ENCODE measurements around the gene MYL12A.

The MYL12A gene

DNA sequence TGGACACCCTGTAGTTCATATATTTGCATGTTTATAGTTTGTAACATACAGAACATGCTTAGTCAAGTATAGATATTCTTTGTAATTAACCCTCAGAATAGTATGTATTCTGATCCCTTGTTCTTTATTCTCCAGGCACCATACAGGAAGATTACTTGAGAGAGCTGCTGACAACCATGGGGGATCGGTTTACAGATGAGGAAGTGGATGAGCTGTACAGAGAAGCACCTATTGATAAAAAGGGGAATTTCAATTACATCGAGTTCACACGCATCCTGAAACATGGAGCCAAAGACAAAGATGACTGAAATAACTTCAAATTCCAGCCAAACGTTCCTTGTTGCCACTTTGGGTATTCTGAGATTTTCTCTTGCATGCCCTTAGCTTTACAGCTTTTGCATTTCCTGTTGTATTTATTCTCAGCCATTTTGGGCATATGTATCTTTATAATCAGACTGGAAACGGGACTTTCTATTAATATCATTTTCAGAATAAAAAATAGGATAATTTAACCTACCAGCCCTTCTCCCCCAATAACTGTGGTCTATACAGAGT is 8.1 kb downstream of the MYL12A start:
- H3K4ac ChIP-seq (ENCODE audit: low read length): no peak overlapping the region
- no peak overlapping the region for H2BK12ac ChIP-seq (ENCODE audit: low read length)
- H3K4me1 ChIP-seq (ENCODE audit: control insufficient read depth in 2 of 2, insufficient read depth in 1 of 2, low read depth in 1 of 2, low read length in 2 of 2): no peaks in the 10 kb centered on the region
- H2AFZ ChIP-seq (ENCODE audit: low read length): no peak overlapping the region
- no peak overlapping the region for H3K9ac ChIP-seq (ENCODE audit: low read depth, low read length, poor library complexity)
- no peak overlapping the region for H3K27ac ChIP-seq (replicated peaks; ENCODE audit: low read length)
- no peaks in the 10 kb centered on the region for H3K9me3 ChIP-seq (replicated peaks in 1 of 2; ENCODE audit: control insufficient read depth in 2 of 2, insufficient read depth in 1 of 2, low read depth in 1 of 2, low read length in 2 of 2)
- no peak overlapping the region for H4K8ac ChIP-seq (ENCODE audit: low read depth, low read length)
- no peak overlapping the region for H3K18ac ChIP-seq (ENCODE audit: low read length)
- H3K14ac ChIP-seq (ENCODE audit: low read length): no peak overlapping the region
- no peak overlapping the region for H3K4me3 ChIP-seq (ENCODE audit: low read length in 2 of 2)
- no peak overlapping the region for H3K4me2 ChIP-seq (ENCODE audit: insufficient read depth, low read length, poor library complexity, severe bottlenecking)
- H3K36me3 ChIP-seq (replicated peaks in 1 of 2; ENCODE audit: control insufficient read depth in 2 of 2, insufficient read depth in 2 of 2, low read length in 2 of 2): peaks cover 20 to 84% of the 10 kb centered on the region in 2 donors
- WGBS, 2 donors (ENCODE audit: extremely low coverage in 2 of 2, insufficient read length in 2 of 2, insufficient replicate concordance in 1 of 2): no CpG with 5 or more reads among the region's 5 CpGs
- H4K91ac ChIP-seq (ENCODE audit: low read depth, low read length, poor library complexity): no peak overlapping the region
- no peaks in the 10 kb centered on the region for H3K27me3 ChIP-seq (ENCODE audit: control insufficient read depth in 3 of 3, insufficient read depth in 3 of 3, low read depth in 1 of 3, low read length in 3 of 3)
- H2BK120ac ChIP-seq (ENCODE audit: low read depth, low read length): no peak overlapping the region
- H2BK15ac ChIP-seq (ENCODE audit: low read length): no peak overlapping the region
- no peak overlapping the region for H3K23ac ChIP-seq (ENCODE audit: low read depth, low read length, poor library complexity)
- H2AK5ac ChIP-seq (ENCODE audit: low read depth, low read length): no peak overlapping the region
- H2BK5ac ChIP-seq (ENCODE audit: low read length): no peak overlapping the region
- DNase-seq (ENCODE audit: low spot score): no peak
- H3K79me1 ChIP-seq (ENCODE audit: low read depth, low read length): no peaks in the 10 kb centered on the region

DNA sequence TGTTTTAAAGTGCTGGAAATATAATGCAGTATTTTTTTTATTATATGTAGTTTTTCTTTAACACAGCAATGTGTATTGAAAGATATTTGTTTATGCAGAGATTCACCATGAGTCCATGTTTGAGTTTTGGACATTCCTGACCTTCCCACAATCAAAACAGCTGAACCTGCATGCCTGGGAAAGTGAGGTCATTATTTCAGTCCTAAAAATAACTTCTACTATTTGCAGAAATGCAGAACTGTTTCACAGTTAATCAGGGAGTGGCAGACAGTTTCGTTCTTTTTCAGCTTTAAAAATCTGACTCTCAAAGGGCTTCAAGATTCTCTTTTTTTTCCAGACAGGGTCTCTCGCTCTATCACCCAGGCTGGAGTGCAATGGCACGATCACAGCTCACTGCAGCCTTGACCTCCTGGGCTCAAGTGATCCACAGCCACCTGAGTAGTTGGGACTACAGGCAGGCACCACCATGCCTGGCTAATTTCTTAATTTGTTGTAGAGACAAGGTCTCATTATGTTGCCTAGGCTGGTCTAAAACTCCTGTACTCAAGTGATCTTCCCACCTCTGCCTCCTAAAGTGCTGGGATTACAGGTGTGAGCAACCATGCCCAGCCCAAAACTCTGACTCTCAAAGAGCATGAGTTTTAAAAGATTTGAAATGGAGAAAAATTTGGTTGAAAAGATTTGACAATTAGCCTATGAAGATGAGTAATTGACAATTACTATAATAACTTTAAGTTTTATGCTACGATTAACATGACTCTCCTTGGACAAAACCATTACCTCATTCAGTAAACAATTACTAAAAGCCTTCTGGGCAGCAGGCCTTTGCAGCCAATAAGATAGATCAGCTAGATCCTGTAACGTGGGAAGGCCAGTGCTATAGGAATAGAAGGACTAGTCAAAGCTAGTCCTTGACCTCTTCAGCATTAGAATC is 9.4 kb downstream of the MYL12A start:
- Histone ChIP-seq H2AK5ac (ENCODE audit: low read depth, low read length) (no peak overlapping the region), H3K27ac (replicated peaks; ENCODE audit: low read length) (no peak overlapping the region), H3K4ac (ENCODE audit: low read length) (no peak overlapping the region), H3K18ac (ENCODE audit: low read length) (no peak overlapping the region), H3K4me3 (ENCODE audit: low read length in 2 of 2) (no peak overlapping the region), H2BK5ac (ENCODE audit: low read length) (no peak overlapping the region), H2AFZ (ENCODE audit: low read length) (no peak overlapping the region), H2BK120ac (ENCODE audit: low read depth, low read length) (no peak overlapping the region), H2BK12ac (ENCODE audit: low read length) (no peak overlapping the region), H3K9ac (ENCODE audit: low read depth, low read length, poor library complexity) (no peak overlapping the region), H3K23ac (ENCODE audit: low read depth, low read length, poor library complexity) (no peak overlapping the region), H3K79me1 (ENCODE audit: low read depth, low read length) (no peaks in the 10 kb centered on the region), H3K9me3 (replicated peaks in 1 of 2; ENCODE audit: control insufficient read depth in 2 of 2, insufficient read depth in 1 of 2, low read depth in 1 of 2, low read length in 2 of 2) (no peaks in the 10 kb centered on the region), H3K27me3 (ENCODE audit: control insufficient read depth in 3 of 3, insufficient read depth in 3 of 3, low read depth in 1 of 3, low read length in 3 of 3) (no peaks in the 10 kb centered on the region), H3K14ac (ENCODE audit: low read length) (no peak overlapping the region), H3K4me2 (ENCODE audit: insufficient read depth, low read length, poor library complexity, severe bottlenecking) (no peak overlapping the region), H4K91ac (ENCODE audit: low read depth, low read length, poor library complexity) (no peak overlapping the region), H4K8ac (ENCODE audit: low read depth, low read length) (no peak overlapping the region), H3K36me3 (replicated peaks in 1 of 2; ENCODE audit: control insufficient read depth in 2 of 2, insufficient read depth in 2 of 2, low read length in 2 of 2) (peaks cover 20 to 73% of the 10 kb centered on the region in 2 donors), H2BK15ac (ENCODE audit: low read length) (no peak overlapping the region), H3K4me1 (ENCODE audit: control insufficient read depth in 2 of 2, insufficient read depth in 1 of 2, low read depth in 1 of 2, low read length in 2 of 2) (no peaks in the 10 kb centered on the region)
- no CpG with 5 or more reads among the region's 5 CpGs for WGBS, 2 donors (ENCODE audit: extremely low coverage in 2 of 2, insufficient read length in 2 of 2, insufficient replicate concordance in 1 of 2)
- DNase-seq (ENCODE audit: low spot score): no peak

DNA sequence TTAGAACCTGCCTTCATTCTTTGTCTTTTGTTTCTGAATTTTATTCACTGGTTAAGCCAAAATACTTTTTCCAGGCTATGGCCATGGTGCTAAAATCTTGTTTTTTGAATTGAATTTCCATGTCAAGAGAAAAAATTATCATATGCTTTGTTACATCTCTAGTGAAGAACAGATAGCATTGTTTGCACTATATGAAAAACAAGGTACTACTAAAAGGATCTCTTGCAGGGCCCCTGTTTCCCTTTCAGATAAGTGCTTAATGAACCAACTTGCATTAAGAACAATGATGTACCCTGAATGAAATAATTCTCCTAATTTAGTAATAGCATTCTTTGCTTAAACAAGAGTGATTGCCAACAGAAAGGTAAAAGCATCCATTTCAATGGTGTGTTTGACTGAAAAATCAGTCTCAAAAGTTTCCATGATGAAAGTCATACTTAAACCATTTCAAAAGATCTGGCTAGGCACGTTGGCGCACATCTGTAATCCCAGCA is 10.1 kb downstream of the MYL12A start:
- DNase-seq (ENCODE audit: low spot score): no peak
- Histone ChIP-seq H2AK5ac (ENCODE audit: low read depth, low read length) (no peak overlapping the region), H3K9me3 (replicated peaks in 1 of 2; ENCODE audit: control insufficient read depth in 2 of 2, insufficient read depth in 1 of 2, low read depth in 1 of 2, low read length in 2 of 2) (no peaks in the 10 kb centered on the region), H2BK12ac (ENCODE audit: low read length) (no peak overlapping the region), H3K27ac (replicated peaks; ENCODE audit: low read length) (no peak overlapping the region), H3K4me1 (ENCODE audit: control insufficient read depth in 2 of 2, insufficient read depth in 1 of 2, low read depth in 1 of 2, low read length in 2 of 2) (no peaks in the 10 kb centered on the region), H4K91ac (ENCODE audit: low read depth, low read length, poor library complexity) (no peak overlapping the region), H3K4ac (ENCODE audit: low read length) (no peak overlapping the region), H3K9ac (ENCODE audit: low read depth, low read length, poor library complexity) (no peak overlapping the region), H4K8ac (ENCODE audit: low read depth, low read length) (no peak overlapping the region), H3K18ac (ENCODE audit: low read length) (no peak overlapping the region), H3K23ac (ENCODE audit: low read depth, low read length, poor library complexity) (no peak overlapping the region), H2BK15ac (ENCODE audit: low read length) (no peak overlapping the region), H3K79me1 (ENCODE audit: low read depth, low read length) (peaks cover 4% of the 10 kb centered on the region), H3K27me3 (ENCODE audit: control insufficient read depth in 3 of 3, insufficient read depth in 3 of 3, low read depth in 1 of 3, low read length in 3 of 3) (no peaks in the 10 kb centered on the region), H3K14ac (ENCODE audit: low read length) (no peak overlapping the region), H2BK120ac (ENCODE audit: low read depth, low read length) (no peak overlapping the region), H2AFZ (ENCODE audit: low read length) (no peak overlapping the region), H3K36me3 (replicated peaks in 1 of 2; ENCODE audit: control insufficient read depth in 2 of 2, insufficient read depth in 2 of 2, low read length in 2 of 2) (peaks cover 20 to 65% of the 10 kb centered on the region in 2 donors), H3K4me2 (ENCODE audit: insufficient read depth, low read length, poor library complexity, severe bottlenecking) (no peak overlapping the region), H2BK5ac (ENCODE audit: low read length) (no peak overlapping the region), H3K4me3 (ENCODE audit: low read length in 2 of 2) (no peak overlapping the region)
- WGBS, 2 donors (ENCODE audit: extremely low coverage in 2 of 2, insufficient read length in 2 of 2, insufficient replicate concordance in 1 of 2): no CpG with 5 or more reads among the region's 2 CpGs

DNA sequence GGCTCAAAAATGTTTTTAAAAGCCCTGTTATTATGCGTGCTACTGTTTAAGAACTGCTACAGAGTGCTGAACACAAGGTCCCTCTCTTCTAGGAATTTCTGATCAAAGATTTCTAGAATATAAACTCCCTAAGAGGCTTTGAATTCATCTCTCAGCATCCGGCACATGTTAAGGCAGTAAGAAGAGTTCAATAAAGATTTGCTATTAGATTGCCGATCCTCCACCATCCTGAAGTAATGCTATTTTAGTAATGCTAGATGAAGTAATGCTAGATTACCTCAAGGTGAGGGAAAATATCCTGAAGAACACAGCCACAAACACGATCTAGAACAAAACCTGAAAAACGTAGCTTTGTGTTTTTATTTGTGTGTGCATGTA is 13.4 kb downstream of the MYL12A start:
- Histone ChIP-seq H3K9ac (ENCODE audit: low read depth, low read length, poor library complexity) (no peak overlapping the region), H3K23ac (ENCODE audit: low read depth, low read length, poor library complexity) (no peak overlapping the region)
- no peak for DNase-seq (ENCODE audit: low spot score)

More for the DNA sequence above, 13.4 kb downstream of the MYL12A start:
- no peak overlapping the region for H2BK120ac ChIP-seq (ENCODE audit: low read depth, low read length)
- no peak overlapping the region for H3K14ac ChIP-seq (ENCODE audit: low read length)
- H3K18ac ChIP-seq (ENCODE audit: low read length): no peak overlapping the region
- peaks cover 6 to 8% of the 10 kb centered on the region in 2 donors for H3K4me1 ChIP-seq (ENCODE audit: control insufficient read depth in 2 of 2, insufficient read depth in 1 of 2, low read depth in 1 of 2, low read length in 2 of 2)
- peaks cover 6 to 32% of the 10 kb centered on the region in 2 donors for H3K36me3 ChIP-seq (replicated peaks in 1 of 2; ENCODE audit: control insufficient read depth in 2 of 2, insufficient read depth in 2 of 2, low read length in 2 of 2)
- H2BK5ac ChIP-seq (ENCODE audit: low read length): no peak overlapping the region
- H2AK5ac ChIP-seq (ENCODE audit: low read depth, low read length): no peak overlapping the region
- peaks cover 6% of the 10 kb centered on the region for H3K79me1 ChIP-seq (ENCODE audit: low read depth, low read length)
- peak overlapping the region; percentile 65 to 98 for H3K4me3 ChIP-seq (ENCODE audit: low read length in 2 of 2)
- H2AFZ ChIP-seq (ENCODE audit: low read length): peak overlapping the region; percentile 99
- H3K27me3 ChIP-seq (ENCODE audit: control insufficient read depth in 3 of 3, insufficient read depth in 3 of 3, low read depth in 1 of 3, low read length in 3 of 3): no peaks in the 10 kb centered on the region
- peak overlapping the region; percentile 94 for H3K27ac ChIP-seq (replicated peaks; ENCODE audit: low read length)
- H3K9me3 ChIP-seq (replicated peaks in 1 of 2; ENCODE audit: control insufficient read depth in 2 of 2, insufficient read depth in 1 of 2, low read depth in 1 of 2, low read length in 2 of 2): no peaks in the 10 kb centered on the region
- no peak overlapping the region for H4K91ac ChIP-seq (ENCODE audit: low read depth, low read length, poor library complexity)
- no CpG with 5 or more reads among the region's 5 CpGs for WGBS, 2 donors (ENCODE audit: extremely low coverage in 2 of 2, insufficient read length in 2 of 2, insufficient replicate concordance in 1 of 2)
- H3K4ac ChIP-seq (ENCODE audit: low read length): no peak overlapping the region
- no peak overlapping the region for H4K8ac ChIP-seq (ENCODE audit: low read depth, low read length)
- H2BK12ac ChIP-seq (ENCODE audit: low read length): no peak overlapping the region
- peak overlapping the region; percentile 52 for H3K4me2 ChIP-seq (ENCODE audit: insufficient read depth, low read length, poor library complexity, severe bottlenecking)
- no peak overlapping the region for H2BK15ac ChIP-seq (ENCODE audit: low read length)

All from neuronal stem cell (in vitro differentiated cells).